ENCODE measurements around the gene TARP.

The TARP gene

GRCh38 chr7:38273286-38273995, at the start of gene TARP:
Gene TARP, minus strand, starts transcription at chr7:38273636.
- Histone ChIP-seq H3K27ac (ENCODE audit: low read depth, low read length, severe bottlenecking) (no peak within 1 kb of the TSS), H3K9me3 (ENCODE audit: control insufficient read depth, low read length) (no peaks in the 10 kb centered on the region), H3K4me1 (ENCODE audit: control insufficient read depth, insufficient read depth, low read length, poor library complexity, severe bottlenecking) (no peaks in the 10 kb centered on the region), H3K36me3 (ENCODE audit: control insufficient read depth, insufficient read depth, low read length) (no peaks in the 10 kb centered on the region), H3K4me3 (ENCODE audit: extremely low read depth, insufficient read depth, low read length, poor library complexity, severe bottlenecking) (no peak within 1 kb of the TSS)
- WGBS, 2 experiments (ENCODE audit: insufficient coverage in 2 of 2): 84 to 100% methylated on average over 1 to 2 of the region's 2 CpGs

- no peak overlapping the region for H3K4me3 ChIP-seq (ENCODE audit: extremely low read depth, insufficient read depth, low read length, poor library complexity, severe bottlenecking)
- no CpG with 5 or more reads among the region's 3 CpGs for WGBS, 2 experiments (ENCODE audit: insufficient coverage in 2 of 2)
- no peaks in the 10 kb centered on the region for H3K36me3 ChIP-seq (ENCODE audit: control insufficient read depth, insufficient read depth, low read length)
- peaks cover 18% of the 10 kb centered on the region for H3K4me1 ChIP-seq (ENCODE audit: control insufficient read depth, insufficient read depth, low read length, poor library complexity, severe bottlenecking)
- no peaks in the 10 kb centered on the region for H3K9me3 ChIP-seq (ENCODE audit: control insufficient read depth, low read length)
- no peak overlapping the region for H3K27ac ChIP-seq (ENCODE audit: low read depth, low read length, severe bottlenecking)
Measured at GRCh38 chr7:38323156-38323555, 49.7 kb upstream of the TARP start.

- Histone ChIP-seq H3K27ac (ENCODE audit: low read depth, low read length, severe bottlenecking) (no peak overlapping the region), H3K9me3 (ENCODE audit: control insufficient read depth, low read length) (no peaks in the 10 kb centered on the region), H3K4me3 (ENCODE audit: extremely low read depth, insufficient read depth, low read length, poor library complexity, severe bottlenecking) (no peak overlapping the region), H3K36me3 (ENCODE audit: control insufficient read depth, insufficient read depth, low read length) (no peaks in the 10 kb centered on the region), H3K4me1 (ENCODE audit: control insufficient read depth, insufficient read depth, low read length, poor library complexity, severe bottlenecking) (peaks cover 17% of the 10 kb centered on the region)
- 82 to 88% methylated on average over 5 of the region's 5 CpGs for WGBS, 2 experiments (ENCODE audit: insufficient coverage in 2 of 2)
Measured at GRCh38 chr7:38322461-38322860, 49.0 kb upstream of the TARP start.

- H3K36me3 ChIP-seq (ENCODE audit: control insufficient read depth, insufficient read depth, low read length): no peaks in the 10 kb centered on the region
- H3K9me3 ChIP-seq (ENCODE audit: control insufficient read depth, low read length): no peaks in the 10 kb centered on the region
- H3K27ac ChIP-seq (ENCODE audit: low read depth, low read length, severe bottlenecking): no peak overlapping the region
- 90 to 94% methylated on average over 2 of the region's 2 CpGs for WGBS, 2 experiments (ENCODE audit: insufficient coverage in 2 of 2)
- H3K4me1 ChIP-seq (ENCODE audit: control insufficient read depth, insufficient read depth, low read length, poor library complexity, severe bottlenecking): peaks cover 14% of the 10 kb centered on the region
- H3K4me3 ChIP-seq (ENCODE audit: extremely low read depth, insufficient read depth, low read length, poor library complexity, severe bottlenecking): no peak overlapping the region
Measured at GRCh38 chr7:38321967-38322366, 48.5 kb upstream of the TARP start.

- Histone ChIP-seq H3K36me3 (ENCODE audit: control insufficient read depth, insufficient read depth, low read length) (no peaks in the 10 kb centered on the region), H3K4me1 (ENCODE audit: control insufficient read depth, insufficient read depth, low read length, poor library complexity, severe bottlenecking) (peaks cover 13% of the 10 kb centered on the region), H3K4me3 (ENCODE audit: extremely low read depth, insufficient read depth, low read length, poor library complexity, severe bottlenecking) (no peak overlapping the region), H3K27ac (ENCODE audit: low read depth, low read length, severe bottlenecking) (no peak overlapping the region), H3K9me3 (ENCODE audit: control insufficient read depth, low read length) (no peaks in the 10 kb centered on the region)
- WGBS, 2 experiments (ENCODE audit: insufficient coverage in 2 of 2): 83 to 93% methylated on average over 1 to 3 of the region's 3 CpGs
Measured at GRCh38 chr7:38321515-38321944, 48.1 kb upstream of the TARP start.

- no peak overlapping the region for H3K4me3 ChIP-seq (ENCODE audit: extremely low read depth, insufficient read depth, low read length, poor library complexity, severe bottlenecking)
Measured at GRCh38 chr7:38321050-38321449, 47.6 kb upstream of the TARP start.

GRCh38 chr7:38319873-38320272, 46.4 kb upstream of the TARP start:
- peaks cover 13% of the 10 kb centered on the region for H3K4me1 ChIP-seq (ENCODE audit: control insufficient read depth, insufficient read depth, low read length, poor library complexity, severe bottlenecking)
- no peak overlapping the region for H3K27ac ChIP-seq (ENCODE audit: low read depth, low read length, severe bottlenecking)
- no peaks in the 10 kb centered on the region for H3K9me3 ChIP-seq (ENCODE audit: control insufficient read depth, low read length)
- no peaks in the 10 kb centered on the region for H3K36me3 ChIP-seq (ENCODE audit: control insufficient read depth, insufficient read depth, low read length)
- WGBS, 2 experiments (ENCODE audit: insufficient coverage in 2 of 2): 88 to 100% methylated on average over 1 of the region's 2 CpGs
- no peak overlapping the region for H3K4me3 ChIP-seq (ENCODE audit: extremely low read depth, insufficient read depth, low read length, poor library complexity, severe bottlenecking)

More at GRCh38 chr7:38321050-38321449, 47.6 kb upstream of the TARP start:
- Histone ChIP-seq H3K9me3 (ENCODE audit: control insufficient read depth, low read length) (no peaks in the 10 kb centered on the region), H3K27ac (ENCODE audit: low read depth, low read length, severe bottlenecking) (no peak overlapping the region), H3K36me3 (ENCODE audit: control insufficient read depth, insufficient read depth, low read length) (no peaks in the 10 kb centered on the region), H3K4me1 (ENCODE audit: control insufficient read depth, insufficient read depth, low read length, poor library complexity, severe bottlenecking) (peaks cover 13% of the 10 kb centered on the region)

- no peak overlapping the region for H3K4me3 ChIP-seq (ENCODE audit: extremely low read depth, insufficient read depth, low read length, poor library complexity, severe bottlenecking)
- 0% methylated on average over 1 of the region's 4 CpGs; no CpG with 5 or more reads in 1 of the 2 experiments for WGBS, 2 experiments (ENCODE audit: insufficient coverage in 2 of 2)
- no peaks in the 10 kb centered on the region for H3K9me3 ChIP-seq (ENCODE audit: control insufficient read depth, low read length)
- peaks cover 13% of the 10 kb centered on the region for H3K4me1 ChIP-seq (ENCODE audit: control insufficient read depth, insufficient read depth, low read length, poor library complexity, severe bottlenecking)
- no peaks in the 10 kb centered on the region for H3K36me3 ChIP-seq (ENCODE audit: control insufficient read depth, insufficient read depth, low read length)
- no peak overlapping the region for H3K27ac ChIP-seq (ENCODE audit: low read depth, low read length, severe bottlenecking)
Measured at GRCh38 chr7:38318803-38319416, 45.5 kb upstream of the TARP start.

GRCh38 chr7:38318241-38318640, 44.8 kb upstream of the TARP start:
- H3K4me1 ChIP-seq (ENCODE audit: control insufficient read depth, insufficient read depth, low read length, poor library complexity, severe bottlenecking): peaks cover 13% of the 10 kb centered on the region
- H3K27ac ChIP-seq (ENCODE audit: low read depth, low read length, severe bottlenecking): peak overlapping the region; percentile 36
- 85 to 93% methylated on average over 8 of the region's 9 CpGs for WGBS, 2 experiments (ENCODE audit: insufficient coverage in 2 of 2)
- no peaks in the 10 kb centered on the region for H3K9me3 ChIP-seq (ENCODE audit: control insufficient read depth, low read length)
- no peak overlapping the region for H3K4me3 ChIP-seq (ENCODE audit: extremely low read depth, insufficient read depth, low read length, poor library complexity, severe bottlenecking)
- H3K36me3 ChIP-seq (ENCODE audit: control insufficient read depth, insufficient read depth, low read length): no peaks in the 10 kb centered on the region

- Histone ChIP-seq H3K4me1 (ENCODE audit: control insufficient read depth, insufficient read depth, low read length, poor library complexity, severe bottlenecking) (peaks cover 13% of the 10 kb centered on the region), H3K36me3 (ENCODE audit: control insufficient read depth, insufficient read depth, low read length) (no peaks in the 10 kb centered on the region), H3K27ac (ENCODE audit: low read depth, low read length, severe bottlenecking) (no peak overlapping the region), H3K9me3 (ENCODE audit: control insufficient read depth, low read length) (no peaks in the 10 kb centered on the region), H3K4me3 (ENCODE audit: extremely low read depth, insufficient read depth, low read length, poor library complexity, severe bottlenecking) (no peak overlapping the region)
- 95 to 96% methylated on average over 8 to 9 of the region's 9 CpGs for WGBS, 2 experiments (ENCODE audit: insufficient coverage in 2 of 2)
Measured at GRCh38 chr7:38317515-38317914, 44.1 kb upstream of the TARP start.

GRCh38 chr7:38316733-38317360, 43.4 kb upstream of the TARP start:
- WGBS, 2 experiments (ENCODE audit: insufficient coverage in 2 of 2): 80 to 84% methylated on average over 1 to 5 of the region's 8 CpGs

More at GRCh38 chr7:38316733-38317360, 43.4 kb upstream of the TARP start:
- H3K36me3 ChIP-seq (ENCODE audit: control insufficient read depth, insufficient read depth, low read length): no peaks in the 10 kb centered on the region
- H3K4me3 ChIP-seq (ENCODE audit: extremely low read depth, insufficient read depth, low read length, poor library complexity, severe bottlenecking): no peak overlapping the region
- H3K9me3 ChIP-seq (ENCODE audit: control insufficient read depth, low read length): no peaks in the 10 kb centered on the region
- H3K27ac ChIP-seq (ENCODE audit: low read depth, low read length, severe bottlenecking): no peak overlapping the region
- peaks cover 13% of the 10 kb centered on the region for H3K4me1 ChIP-seq (ENCODE audit: control insufficient read depth, insufficient read depth, low read length, poor library complexity, severe bottlenecking)

Data from mesodermal cell (in vitro differentiated cells).